Ectodermal cell (in vitro differentiated cells): ENCODE data around the gene ASPDH. TPM values are rescaled to one million over a fixed set of nuclear protein-coding genes. Genes with fewer than 3 reads are reported as not detected.

Source experiments
- H3K27ac ChIP-seq: 2 replicates; pipeline ENCODE4 v1.7.0; 2013; ENCODE audit warnings: mild to moderate bottlenecking, low read depth, low read length; ENCODE audit not compliant: insufficient read depth, poor library complexity, severe bottlenecking
- H3K27me3 ChIP-seq: 2 replicates; pipeline ENCODE4 v1.7.0; 2013; ENCODE audit warnings: mild to moderate bottlenecking, low read length; ENCODE audit not compliant: insufficient read depth, control insufficient read depth, poor library complexity, severe bottlenecking
- H3K36me3 ChIP-seq: one replicate; pipeline ENCODE4 v1.7.0; 2013; ENCODE audit warnings: low read length; ENCODE audit not compliant: control insufficient read depth, insufficient read depth
- H3K4me1 ChIP-seq: one replicate; pipeline ENCODE4 v1.7.0; 2013; ENCODE audit warnings: low read length; ENCODE audit not compliant: control insufficient read depth, insufficient read depth
- H3K4me3 ChIP-seq: 2 replicates; pipeline ENCODE4 v1.7.0; 2013; ENCODE audit warnings: low read depth, low read length, control low read depth; ENCODE audit not compliant: insufficient read depth
- H3K9me3 ChIP-seq: 2 replicates; pipeline ENCODE4 v1.7.0; 2013; ENCODE audit warnings: mild to moderate bottlenecking, low read length, moderate library complexity; ENCODE audit not compliant: control insufficient read depth
- WGBS, 2 experiments: methylation state at CpG; one replicate each; pipeline ENCODE4 v1.1.7; 2013; ENCODE audit warnings: missing lambda C conversion rate in 2 of 2; 5-methylcytosine and 5-hydroxymethylcytosine counted together
- polyA plus RNA-seq, 4 experiments: library from polyadenylated mRNA; stranded (reverse); fragments of 50-300 nt; gene quantifications; one replicate each; pipeline ENCODE4 v1.2.3, GENCODE V29; 2013

The ASPDH gene
- not detected for polyA plus RNA-seq (2013, experiment 1 of 4)
- polyA plus RNA-seq (2013, experiment 2 of 4): not detected
- polyA plus RNA-seq (2013, experiment 3 of 4): not detected
- not detected for polyA plus RNA-seq (2013, experiment 4 of 4)

GRCh38 chr19:50513746-50514345, at the start of gene ASPDH:
Gene ASPDH (minus strand): TSS chr19:50513913. CDS start chr19:50513823, 90 bp downstream.
- Histone ChIP-seq H3K9me3 (no peaks in the 10 kb centered on the region), H3K27ac (peak within 1 kb of the TSS; percentile 16), H3K4me3 (no peak within 1 kb of the TSS), H3K27me3 (no peaks in the 10 kb centered on the region), H3K4me1 (peaks cover 17% of the 10 kb centered on the region), H3K36me3 (peaks cover 11% of the 10 kb centered on the region)
- 74 to 76% methylated on average over 22 of the region's 22 CpGs for WGBS, 2 experiments

GRCh38 chr19:50562996-50563395, 49.3 kb upstream of the ASPDH start:
- H3K27ac ChIP-seq: no peak overlapping the region
- H3K4me1 ChIP-seq: peaks cover 19% of the 10 kb centered on the region
- 85 to 86% methylated on average over 9 of the region's 9 CpGs for WGBS, 2 experiments
- no peak overlapping the region for H3K4me3 ChIP-seq
- H3K36me3 ChIP-seq: no peaks in the 10 kb centered on the region
- peaks cover 18% of the 10 kb centered on the region for H3K27me3 ChIP-seq
- no peaks in the 10 kb centered on the region for H3K9me3 ChIP-seq

- H3K9me3 ChIP-seq: no peaks in the 10 kb centered on the region
- H3K4me1 ChIP-seq: peaks cover 22% of the 10 kb centered on the region
- H3K27me3 ChIP-seq: peaks cover 18% of the 10 kb centered on the region
- no peaks in the 10 kb centered on the region for H3K36me3 ChIP-seq
- H3K27ac ChIP-seq: no peak overlapping the region
- H3K4me3 ChIP-seq: no peak overlapping the region
- WGBS, 2 experiments: 69 to 73% methylated on average over 4 of the region's 4 CpGs
These were observed 48.6 kb upstream of the ASPDH start for GRCh38 chr19:50562329-50562728.

GRCh38 chr19:50559636-50560035, 45.9 kb upstream of the ASPDH start:
- Histone ChIP-seq H3K36me3 (no peaks in the 10 kb centered on the region), H3K9me3 (no peaks in the 10 kb centered on the region), H3K4me3 (no peak overlapping the region), H3K4me1 (peaks cover 13% of the 10 kb centered on the region), H3K27me3 (no peaks in the 10 kb centered on the region), H3K27ac (no peak overlapping the region)
- 70 to 72% methylated on average over 10 of the region's 10 CpGs for WGBS, 2 experiments

- Histone ChIP-seq H3K4me3 (no peak overlapping the region), H3K9me3 (no peaks in the 10 kb centered on the region), H3K27ac (no peak overlapping the region), H3K36me3 (no peaks in the 10 kb centered on the region), H3K27me3 (peaks cover 3% of the 10 kb centered on the region), H3K4me1 (peaks cover 6% of the 10 kb centered on the region)
- WGBS, 2 experiments: 90 to 93% methylated on average over 13 of the region's 13 CpGs
These were observed 44.7 kb upstream of the ASPDH start for GRCh38 chr19:50558449-50558848.

- Histone ChIP-seq H3K27me3 (peaks cover 3% of the 10 kb centered on the region), H3K36me3 (no peaks in the 10 kb centered on the region), H3K4me1 (peaks cover 3% of the 10 kb centered on the region), H3K9me3 (no peaks in the 10 kb centered on the region), H3K4me3 (no peak overlapping the region), H3K27ac (no peak overlapping the region)
- WGBS, 2 experiments: 86 to 88% methylated on average over 4 of the region's 4 CpGs
These were observed 44.3 kb upstream of the ASPDH start for GRCh38 chr19:50558039-50558438.

GRCh38 chr19:50557009-50557613, 43.4 kb upstream of the ASPDH start:
- no peak overlapping the region for H3K27ac ChIP-seq
- H3K4me3 ChIP-seq: peak overlapping the region; percentile 10
- H3K9me3 ChIP-seq: no peaks in the 10 kb centered on the region
- 43 to 44% methylated on average over 19 of the region's 20 CpGs for WGBS, 2 experiments
- H3K27me3 ChIP-seq: peaks cover 3% of the 10 kb centered on the region
- H3K4me1 ChIP-seq: peaks cover 3% of the 10 kb centered on the region
- H3K36me3 ChIP-seq: no peaks in the 10 kb centered on the region

GRCh38 chr19:50556282-50557008, 42.7 kb upstream of the ASPDH start:
- WGBS, 2 experiments: 29 to 35% methylated on average over 39 of the region's 39 CpGs
- no peaks in the 10 kb centered on the region for H3K36me3 ChIP-seq
- H3K27me3 ChIP-seq: peaks cover 3% of the 10 kb centered on the region
- H3K9me3 ChIP-seq: no peaks in the 10 kb centered on the region
- peaks cover 3% of the 10 kb centered on the region for H3K4me1 ChIP-seq
- no peak overlapping the region for H3K27ac ChIP-seq
- H3K4me3 ChIP-seq: peak overlapping the region; percentile 18

GRCh38 chr19:50555450-50556281, 42.0 kb upstream of the ASPDH start:
- 50 to 51% methylated on average over 27 to 28 of the region's 28 CpGs for WGBS, 2 experiments
- peak overlapping the region; percentile 18 for H3K4me3 ChIP-seq
- H3K9me3 ChIP-seq: no peaks in the 10 kb centered on the region
- peaks cover 3% of the 10 kb centered on the region for H3K27me3 ChIP-seq
- H3K4me1 ChIP-seq: peaks cover 3% of the 10 kb centered on the region
- H3K36me3 ChIP-seq: no peaks in the 10 kb centered on the region
- no peak overlapping the region for H3K27ac ChIP-seq
